HCT116 (cell line): Measurements from ENCODE around the gene RRAGC. TPM values are rescaled to one million over a fixed set of nuclear protein-coding genes. Genes with fewer than 3 reads are reported as not detected.

Source experiments
- ATAC-seq: fragments of 200-7000 bp; cut with Tn5 transposase; 2 replicates; pipeline ENCODE4 v1.9.1; 2020; ENCODE audit warnings: mild to moderate bottlenecking, moderate library complexity
- BruUV-seq: library from RNA; stranded (reverse); fragments of 400-500 nt; replicated peaks from 2 replicates; lab custom pipeline; 2021; lab: Mats Ljungman, UMichigan
- CTCF ChIA-PET: fragments of 300-600 bp; sonication (Branson Sonifier 250); formaldehyde crosslinking; loops from one replicate; lab custom pipeline; 2021; ENCODE audit warnings: antibody characterized with exemption; lab: Charles Lee
- POLR2A ChIA-PET: fragments of 300-600, 350-600 bp; sonication (Branson Sonifier 250); formaldehyde crosslinking; loops from one replicate; lab custom pipeline; 2021; ENCODE audit warnings: antibody characterized with exemption; lab: Charles Lee
- RAD21 ChIA-PET, 2 experiments: fragments of 300-600 bp; sonication (Branson Sonifier 250); formaldehyde crosslinking; loops; one replicate each; lab custom pipeline; 2023; ENCODE audit warnings: low total read pairs in 2 of 2; ENCODE audit not compliant: uncharacterized antibody in 2 of 2, unreplicated experiment in 2 of 2, low non-redundant PET in 1 of 2; lab: Charles Lee
- DNase-seq: peaks from one replicate; pipeline ENCODE4 v3.0.0-alpha.2; 2010; ENCODE audit warnings: low read depth, low spot score
- H2AFZ ChIP-seq: fragments of 200-600 bp; shearing (Covaris generic), sonication (generic); 2 replicates; pipeline ENCODE4 v1.6.1; 2017; ENCODE audit warnings: low read depth, mixed run types, mixed read lengths, antibody characterized with exemption, low read length; ENCODE audit not compliant: poor library complexity, severe bottlenecking
- H3K27ac ChIP-seq: 2 replicates; pipeline ENCODE4 v1.5.1; 2012; ENCODE audit warnings: low read depth, low read length
- H3K27me3 ChIP-seq: fragments of 200-600 bp; sonication (generic); 2 replicates; pipeline ENCODE4 v1.6.1; 2016; ENCODE audit warnings: mixed run types, low read length, mixed read lengths; ENCODE audit not compliant: insufficient read depth
- H3K36me3 ChIP-seq, 2 experiments: fragments of 200-500 bp in 1 of 2; fragments of 200-600 bp in 1 of 2; sonication (Bioruptor generic) in 1 of 2; sonication (generic) in 1 of 2; 2 replicates each; pipeline versions ENCODE4 v1.5.1 to v1.6.1; 2014 to 2016; ENCODE audit warnings: low read length in 2 of 2, inconsistent platforms in 1 of 2, mixed read lengths in 1 of 2, mixed run types in 1 of 2; ENCODE audit not compliant: insufficient read depth in 2 of 2, control insufficient read depth in 1 of 2
- H3K4me1 ChIP-seq, 2 experiments: fragments of 200-600 bp in 1 of 2; sonication (generic) in 1 of 2; 2 replicates each; pipeline versions ENCODE4 v1.5.1 to v1.6.1; 2012 to 2017; ENCODE audit warnings: low read length in 2 of 2, inconsistent platforms in 1 of 2, mild to moderate bottlenecking in 1 of 2, mixed read lengths in 1 of 2, mixed run types in 1 of 2, moderate library complexity in 1 of 2; ENCODE audit not compliant: insufficient read depth in 2 of 2, control insufficient read depth in 1 of 2
- H3K4me2 ChIP-seq: fragments of 200-600 bp; sonication (generic); 2 replicates; pipeline ENCODE4 v1.6.1; 2017; ENCODE audit warnings: mixed run types, low read length, mixed read lengths
- H3K4me3 ChIP-seq, 2 experiments: fragments of 200-600 bp in 1 of 2; sonication (generic) in 1 of 2; replicated peaks in 1 of 2; 2 replicates each; pipeline ENCODE4 v1.5.1; 2011 to 2016; ENCODE audit warnings: low read length in 2 of 2, control low read depth in 1 of 2, low read depth in 1 of 2, mild to moderate bottlenecking in 1 of 2, mixed read lengths in 1 of 2, mixed run types in 1 of 2
- H3K79me2 ChIP-seq: fragments of 200-600 bp; sonication (generic); 2 replicates; pipeline ENCODE4 v1.6.1; 2017; ENCODE audit warnings: mild to moderate bottlenecking, mixed run types, low read length, moderate library complexity, mixed read lengths; ENCODE audit not compliant: insufficient read depth
- H3K9ac ChIP-seq: fragments of 200-600 bp; sonication (generic); 2 replicates; pipeline ENCODE4 v1.6.1; 2016; ENCODE audit warnings: low read length, mixed read lengths
- H3K9me2 ChIP-seq: fragments of 200-600 bp; sonication (generic), shearing (Covaris generic); 2 replicates; pipeline ENCODE4 v1.6.1; 2017; ENCODE audit warnings: mixed run types, mild to moderate bottlenecking, moderate library complexity; ENCODE audit not compliant: insufficient read depth
- H3K9me3 ChIP-seq, 2 experiments: fragments of 200-500 bp in 1 of 2; fragments of 200-600 bp in 1 of 2; sonication (Bioruptor generic) in 1 of 2; sonication (generic) in 1 of 2; 2 replicates each; pipeline ENCODE4 v1.6.1; 2014 to 2017; ENCODE audit warnings: low read length in 2 of 2, mixed read lengths in 2 of 2, inconsistent platforms in 1 of 2, low read depth in 1 of 2, mild to moderate bottlenecking in 1 of 2, mixed run types in 1 of 2, moderate library complexity in 1 of 2; ENCODE audit not compliant: control insufficient read depth in 1 of 2, insufficient read depth in 1 of 2
- H4K20me1 ChIP-seq: fragments of 200-600 bp; sonication (generic), shearing (Covaris generic); 2 replicates; pipeline ENCODE4 v1.6.1; 2017; ENCODE audit warnings: mixed run types, mild to moderate bottlenecking, moderate library complexity; ENCODE audit not compliant: insufficient read depth
- EZH2 ChIP-seq: fragments of 200-600 bp; sonication (generic); IDR thresholded peaks from 2 replicates; pipeline ENCODE4 v1.6.1; 2017; ENCODE audit warnings: antibody characterized with exemption, mixed run types
- EZH2phosphoT487 ChIP-seq: fragments of 200-600 bp; IDR thresholded peaks from 2 replicates; pipeline ENCODE4 v1.6.1; 2018; ENCODE audit warnings: antibody characterized with exemption, borderline replicate concordance
- POLR2A ChIP-seq: IDR thresholded peaks from 2 replicates; pipeline ENCODE4 v1.7.0; 2011; ENCODE audit warnings: borderline replicate concordance; ENCODE audit not compliant: insufficient read depth, insufficient read length; ENCODE audit errors: extremely low read depth
- SP1 ChIP-seq: IDR thresholded peaks from 2 replicates; pipeline ENCODE4 v1.6.1; 2012; ENCODE audit warnings: low read depth
- ZFX ChIP-seq: fragments of 450-650 bp; IDR thresholded peaks from 2 replicates; pipeline ENCODE4 v1.6.1; 2017
- intact Hi-C: fragments of 100-400 bp; cut with micrococcal nuclease; formaldehyde crosslinking; loops from 2 replicates; pipeline ENCODE4 v1.10.0; 2022
- total RNA-seq: library from RNA; stranded (reverse); gene quantifications from one replicate; pipeline ENCODE4 v1.2.1, GENCODE V29; 2021; ENCODE audit not compliant: unreplicated experiment
- TF ChIP-seq, protein P1 (sequence below): IDR thresholded peaks from 2 replicates; pipeline ENCODE4 v1.6.1; 2012
- TF ChIP-seq, protein P2 (sequence below): IDR thresholded peaks from 2 replicates; pipeline ENCODE4 v1.6.1; 2011; ENCODE audit warnings: mild to moderate bottlenecking, low read length, moderate library complexity; ENCODE audit not compliant: insufficient replicate concordance; ENCODE audit errors: extremely low read depth
- TF ChIP-seq, protein P3 (sequence below): IDR thresholded peaks from 2 replicates; pipeline ENCODE4 v1.6.1; 2012; ENCODE audit warnings: low read depth

RRAGC gene
- total RNA-seq, 1 experiment from 2014 or later, result 11.7 TPM

- no peaks in the 10 kb centered on the region for H3K36me3 ChIP-seq
- H3K27ac ChIP-seq, result no peak overlapping the region
- H3K4me3 ChIP-seq, result no peak overlapping the region
- no peaks in the 10 kb centered on the region for H4K20me1 ChIP-seq
- no peak overlapping the region for H2AFZ ChIP-seq
- BruUV-seq, result no TSS peak
- TF ChIP-seq EZH2, result no peak
- TF ChIP-seq ZFX, result no peak
- TF ChIP-seq EZH2phosphoT487, result no peak
- TF ChIP-seq, protein P1, sequence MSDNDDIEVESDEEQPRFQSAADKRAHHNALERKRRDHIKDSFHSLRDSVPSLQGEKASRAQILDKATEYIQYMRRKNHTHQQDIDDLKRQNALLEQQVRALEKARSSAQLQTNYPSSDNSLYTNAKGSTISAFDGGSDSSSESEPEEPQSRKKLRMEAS, result no peak
- TF ChIP-seq POLR2A, result no peak
- TF ChIP-seq, protein P2, sequence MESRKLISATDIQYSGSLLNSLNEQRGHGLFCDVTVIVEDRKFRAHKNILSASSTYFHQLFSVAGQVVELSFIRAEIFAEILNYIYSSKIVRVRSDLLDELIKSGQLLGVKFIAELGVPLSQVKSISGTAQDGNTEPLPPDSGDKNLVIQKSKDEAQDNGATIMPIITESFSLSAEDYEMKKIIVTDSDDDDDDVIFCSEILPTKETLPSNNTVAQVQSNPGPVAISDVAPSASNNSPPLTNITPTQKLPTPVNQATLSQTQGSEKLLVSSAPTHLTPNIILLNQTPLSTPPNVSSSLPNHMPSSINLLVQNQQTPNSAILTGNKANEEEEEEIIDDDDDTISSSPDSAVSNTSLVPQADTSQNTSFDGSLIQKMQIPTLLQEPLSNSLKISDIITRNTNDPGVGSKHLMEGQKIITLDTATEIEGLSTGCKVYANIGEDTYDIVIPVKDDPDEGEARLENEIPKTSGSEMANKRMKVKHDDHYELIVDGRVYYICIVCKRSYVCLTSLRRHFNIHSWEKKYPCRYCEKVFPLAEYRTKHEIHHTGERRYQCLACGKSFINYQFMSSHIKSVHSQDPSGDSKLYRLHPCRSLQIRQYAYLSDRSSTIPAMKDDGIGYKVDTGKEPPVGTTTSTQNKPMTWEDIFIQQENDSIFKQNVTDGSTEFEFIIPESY, result no peak
- TF ChIP-seq, protein P3, sequence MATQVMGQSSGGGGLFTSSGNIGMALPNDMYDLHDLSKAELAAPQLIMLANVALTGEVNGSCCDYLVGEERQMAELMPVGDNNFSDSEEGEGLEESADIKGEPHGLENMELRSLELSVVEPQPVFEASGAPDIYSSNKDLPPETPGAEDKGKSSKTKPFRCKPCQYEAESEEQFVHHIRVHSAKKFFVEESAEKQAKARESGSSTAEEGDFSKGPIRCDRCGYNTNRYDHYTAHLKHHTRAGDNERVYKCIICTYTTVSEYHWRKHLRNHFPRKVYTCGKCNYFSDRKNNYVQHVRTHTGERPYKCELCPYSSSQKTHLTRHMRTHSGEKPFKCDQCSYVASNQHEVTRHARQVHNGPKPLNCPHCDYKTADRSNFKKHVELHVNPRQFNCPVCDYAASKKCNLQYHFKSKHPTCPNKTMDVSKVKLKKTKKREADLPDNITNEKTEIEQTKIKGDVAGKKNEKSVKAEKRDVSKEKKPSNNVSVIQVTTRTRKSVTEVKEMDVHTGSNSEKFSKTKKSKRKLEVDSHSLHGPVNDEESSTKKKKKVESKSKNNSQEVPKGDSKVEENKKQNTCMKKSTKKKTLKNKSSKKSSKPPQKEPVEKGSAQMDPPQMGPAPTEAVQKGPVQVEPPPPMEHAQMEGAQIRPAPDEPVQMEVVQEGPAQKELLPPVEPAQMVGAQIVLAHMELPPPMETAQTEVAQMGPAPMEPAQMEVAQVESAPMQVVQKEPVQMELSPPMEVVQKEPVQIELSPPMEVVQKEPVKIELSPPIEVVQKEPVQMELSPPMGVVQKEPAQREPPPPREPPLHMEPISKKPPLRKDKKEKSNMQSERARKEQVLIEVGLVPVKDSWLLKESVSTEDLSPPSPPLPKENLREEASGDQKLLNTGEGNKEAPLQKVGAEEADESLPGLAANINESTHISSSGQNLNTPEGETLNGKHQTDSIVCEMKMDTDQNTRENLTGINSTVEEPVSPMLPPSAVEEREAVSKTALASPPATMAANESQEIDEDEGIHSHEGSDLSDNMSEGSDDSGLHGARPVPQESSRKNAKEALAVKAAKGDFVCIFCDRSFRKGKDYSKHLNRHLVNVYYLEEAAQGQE, result no peak
- TF ChIP-seq SP1, result no peak
- POLR2A ChIA-PET, result no interaction called here
- CTCF ChIA-PET, result no interaction called here
- peaks cover 4% of the 10 kb centered on the region; the same call in 1 of the 2 replicates for H3K27me3 ChIP-seq
- no peaks in the 10 kb centered on the region for H3K4me1 ChIP-seq
- H3K9me3 ChIP-seq, result no peaks in the 10 kb centered on the region
- DNase-seq, result no peak
- H3K9me2 ChIP-seq, result no peaks in the 10 kb centered on the region
- no peak overlapping the region for H3K9ac ChIP-seq
- RAD21 ChIA-PET, result no interaction called here
- no peak overlapping the region for H3K4me2 ChIP-seq
- H3K79me2 ChIP-seq, result no peaks in the 10 kb centered on the region
- intact Hi-C loops, result no loop called here
- ATAC-seq, result no peak
These were observed 30.2 kb downstream of the RRAGC start for GRCh38 chr1:38829368-38829767.
